Stimulated activated CD8-positive, alpha-beta memory T cell treated with anti-CD3 and anti-CD28 coated beads, Interleukin-15, amount 100 ng/mL, for 24 hours (primary cell): ENCODE results near the gene RPS8.
A peak's percentile ranks its signal among the peaks of the same experiment; 100 is the strongest.
"Not testable (repeated sequence)": the region's sequence is repeated elsewhere in the genome, so short reads cannot be mapped to it uniquely, and the experiment has no call there.

ENCODE experiments used
- DNase-seq: peaks from one replicate; pipeline ENCODE4 v3.0.0-alpha.2; 2020; ENCODE audit warnings: low read depth

RPS8 gene

GRCh38 chr1:44803062-44803311, 27.6 kb downstream of the RPS8 start:
- DNase-seq: no peak

GRCh38 chr1:44803312-44804095, 28.2 kb downstream of the RPS8 start:
- no peak for DNase-seq

- no peak for DNase-seq
Measured at GRCh38 chr1:44805311-44806024, 30.1 kb downstream of the RPS8 start.

GRCh38 chr1:44806025-44806703, 30.8 kb downstream of the RPS8 start:
- no peak for DNase-seq

GRCh38 chr1:44806704-44807363, 31.5 kb downstream of the RPS8 start, which contains the start of gene DYNLT4:
DYNLT4 (minus strand) TSS chr1:44807351; CDS start chr1:44806668, 683 bp downstream.
- DNase-seq: no peak

GRCh38 chr1:44807364-44808062, 32.2 kb downstream of the RPS8 start:
- no peak for DNase-seq

- no peak for DNase-seq
Measured at GRCh38 chr1:44808063-44808937, 33.0 kb downstream of the RPS8 start, which contains the start of gene BTBD19. BTBD19 (plus strand) TSS chr1:44808523; CDS start chr1:44808821, 298 bp downstream.

GRCh38 chr1:44808938-44809917, 33.9 kb downstream of the RPS8 start:
- DNase-seq: peak; percentile 52

- DNase-seq: no peak
Measured at GRCh38 chr1:44810101-44810761, 34.9 kb downstream of the RPS8 start.

GRCh38 chr1:44810762-44811105, 35.4 kb downstream of the RPS8 start:
- not testable (repeated sequence) for DNase-seq

GRCh38 chr1:44811234-44811633, 35.9 kb downstream of the RPS8 start:
- DNase-seq: no peak

- no peak for DNase-seq
Measured at GRCh38 chr1:44812822-44813543, 37.6 kb downstream of the RPS8 start.

- not testable (repeated sequence) for DNase-seq
Measured at GRCh38 chr1:44815926-44816325, 40.6 kb downstream of the RPS8 start.

- no peak for DNase-seq
Measured at GRCh38 chr1:44817307-44817706, 42.0 kb downstream of the RPS8 start.

GRCh38 chr1:44817771-44818495, 42.6 kb downstream of the RPS8 start:
- DNase-seq: no peak

GRCh38 chr1:44819196-44819607, 43.9 kb downstream of the RPS8 start:
- no peak for DNase-seq

GRCh38 chr1:44819608-44820327, 44.4 kb downstream of the RPS8 start:
- peak; percentile 57 for DNase-seq
